GM21717 (cell line): ENCODE results near the gene NIPSNAP2.
"Not testable (repeated sequence)": the region's sequence is repeated elsewhere in the genome, so short reads cannot be mapped to it uniquely, and the experiment has no call there.

Experiments
- ATAC-seq: cut with Tn5 transposase; IDR thresholded peaks from one replicate; pipeline ENCODE4 v1.9.1; 2021; ENCODE audit warnings: mild to moderate bottlenecking, moderate library complexity; ENCODE audit not compliant: unreplicated experiment

The NIPSNAP2 gene

DNA sequence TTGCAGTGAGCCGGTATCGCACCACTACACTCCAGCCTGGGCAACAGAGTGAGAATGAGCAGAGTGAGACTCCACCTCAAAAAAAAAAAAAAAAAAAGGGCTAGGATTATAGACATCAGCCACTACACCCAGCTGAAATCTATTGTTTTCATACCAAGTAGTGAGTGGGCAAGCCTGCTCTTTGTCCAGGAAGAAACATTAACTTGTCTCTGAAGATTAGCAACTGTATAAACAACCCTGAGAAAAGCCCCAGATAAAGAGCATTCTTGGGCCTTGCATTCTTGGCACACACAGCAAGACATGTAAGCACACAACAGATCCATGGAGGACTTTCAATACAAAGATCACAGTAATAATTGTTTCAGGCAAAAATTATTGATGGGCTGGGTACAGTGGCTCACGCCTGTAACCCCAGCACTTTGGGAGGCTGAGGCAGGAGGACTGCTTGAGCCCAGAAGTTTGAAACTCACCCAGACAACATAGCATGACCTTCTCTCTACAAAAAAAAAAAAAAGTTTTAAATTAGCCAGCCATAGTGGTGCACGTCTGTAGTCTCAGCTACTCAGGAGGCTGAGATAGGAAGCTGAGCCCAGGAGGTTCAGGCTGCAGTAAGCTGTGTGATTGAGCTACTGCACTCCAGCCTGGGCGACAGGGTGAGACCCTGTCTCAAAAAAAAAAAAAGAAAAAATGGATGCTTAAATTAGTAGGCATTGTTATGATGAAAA lies 82.5 kb downstream of the NIPSNAP2 start:
- no peak for ATAC-seq

DNA sequence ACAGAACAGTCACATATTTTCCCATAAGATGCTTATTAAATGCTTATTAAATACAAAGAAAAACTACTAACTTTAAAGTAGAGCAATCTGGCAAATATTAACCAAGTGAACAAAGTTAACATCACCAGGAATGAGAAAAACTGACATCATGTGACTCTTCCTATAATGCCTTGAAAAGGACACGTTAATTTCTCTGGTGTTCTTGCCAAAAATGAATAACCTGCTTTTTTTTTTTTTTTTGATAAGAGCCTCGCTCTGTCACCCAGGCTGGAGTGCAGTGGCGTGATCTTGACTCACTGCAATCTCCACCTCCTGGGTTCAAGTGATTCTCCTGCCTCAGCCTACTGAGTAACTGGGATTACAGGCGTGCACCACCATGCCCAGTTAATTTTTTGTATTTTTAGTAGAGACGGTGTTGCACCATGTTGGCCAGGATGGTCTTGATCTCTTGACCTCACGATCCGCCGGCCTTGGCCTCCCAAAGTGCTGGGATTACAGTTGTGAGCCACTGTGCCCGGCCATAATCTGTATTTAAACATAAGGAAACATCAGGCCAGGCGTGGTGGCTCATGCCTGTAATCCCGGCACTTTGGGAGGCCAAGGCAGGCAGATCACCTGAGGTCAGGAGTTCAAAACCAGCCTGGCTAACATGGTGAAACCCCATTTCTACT lies 83.2 kb downstream of the NIPSNAP2 start:
- ATAC-seq = not testable (repeated sequence)

DNA sequence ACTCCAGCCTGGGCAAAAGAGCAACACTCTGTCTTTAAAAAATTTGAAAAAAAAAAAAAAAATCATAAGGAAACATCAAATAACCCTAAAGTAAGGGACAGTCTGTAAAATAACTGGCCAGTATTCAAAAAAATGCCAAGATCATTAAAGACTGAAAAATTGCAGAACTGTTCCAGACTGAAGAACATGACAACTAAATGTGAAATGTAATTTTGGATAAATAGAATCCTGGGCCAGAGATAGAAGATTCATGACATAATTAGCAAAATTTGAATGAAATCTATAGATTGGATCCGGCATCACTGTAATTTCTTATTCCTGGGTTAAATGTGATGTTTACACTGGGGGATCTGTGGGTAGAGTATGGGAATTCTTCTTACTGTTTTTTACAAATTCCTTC lies 83.9 kb downstream of the NIPSNAP2 start:
- ATAC-seq = no peak

DNA sequence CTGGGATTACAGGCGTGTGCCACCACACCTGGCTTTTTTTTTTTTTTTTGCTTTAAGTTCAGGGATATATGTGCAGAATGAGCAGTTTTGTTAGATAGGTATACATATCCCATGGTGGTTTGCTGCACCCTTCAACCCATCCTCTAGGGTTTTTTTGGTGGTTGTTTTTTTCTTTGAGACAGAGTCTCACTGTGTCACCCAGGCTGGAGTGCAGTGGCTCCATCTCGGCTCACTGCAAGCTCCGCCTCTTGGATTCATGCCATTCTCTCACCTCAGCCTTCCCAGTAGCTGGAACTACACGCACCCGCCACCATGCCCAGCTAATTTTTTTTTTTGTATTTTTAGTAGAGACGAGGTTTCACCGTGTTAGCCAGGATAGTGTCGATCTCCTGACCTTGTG lies 84.4 kb downstream of the NIPSNAP2 start:
- ATAC-seq = not testable (repeated sequence)
